SK-N-SH (cell line): ENCODE measurements around the gene ADAMTS15. TPM values are rescaled to one million over a fixed set of nuclear protein-coding genes. Genes with fewer than 3 reads are reported as not detected.

Experiments
- CTCF ChIA-PET: fragments of 300-600, 350-600 bp; formaldehyde crosslinking; extraction: SDS; loops from one replicate; lab custom pipeline; 2021; lab: Yijun Ruan, JAX
- POLR2A ChIA-PET: fragments of 350-600 bp; sonication (Branson Sonifier 250); formaldehyde crosslinking; extraction: SDS; loops from one replicate; lab custom pipeline; 2020; ENCODE audit warnings: antibody characterized with exemption, inconsistent platforms; lab: Yijun Ruan, JAX
- DNase-seq: peaks from one replicate; pipeline ENCODE4 v3.0.0; 2012
- H2AFZ ChIP-seq: fragments of 200-600 bp; sonication (generic); 2 replicates; pipeline ENCODE4 v1.8.1; 2016; ENCODE audit warnings: antibody characterized with exemption, mild to moderate bottlenecking, low read depth
- H3F3A ChIP-seq: fragments of 200-600 bp; sonication (generic); replicated peaks from 2 replicates; pipeline ENCODE3; 2016; ENCODE audit warnings: antibody characterized with exemption, mild to moderate bottlenecking; ENCODE audit not compliant: insufficient read depth
- H3K27ac ChIP-seq, 2 experiments: fragments of 200-500 bp in 1 of 2; fragments of 200-600 bp in 1 of 2; sonication (Bioruptor generic) in 1 of 2; sonication (generic), shearing (Covaris generic) in 1 of 2; 2 replicates each; pipeline versions ENCODE4 v1.5.1 to v1.6.1; 2014 to 2016; ENCODE audit warnings: low read depth in 2 of 2, inconsistent platforms in 1 of 2, low read length in 1 of 2, mild to moderate bottlenecking in 1 of 2, mixed read lengths in 1 of 2
- H3K27me3 ChIP-seq: fragments of 200-600 bp; sonication (generic), shearing (Covaris generic); 2 replicates; pipeline ENCODE4 v1.6.1; 2016; ENCODE audit warnings: mixed run types; ENCODE audit not compliant: insufficient read depth
- H3K36me3 ChIP-seq, 2 experiments: fragments of 200-500 bp in 1 of 2; fragments of 200-600 bp in 1 of 2; sonication (Bioruptor generic) in 1 of 2; sonication (generic) in 1 of 2; replicated peaks in 1 of 2; 2 replicates each; pipeline versions ENCODE3 to v1.5.1; 2014 to 2016; ENCODE audit warnings: low read length in 1 of 2, mild to moderate bottlenecking in 1 of 2; ENCODE audit not compliant: insufficient read depth in 2 of 2, control insufficient read depth in 1 of 2
- H3K4me1 ChIP-seq, 2 experiments: fragments of 200-500 bp in 1 of 2; fragments of 200-600 bp in 1 of 2; sonication (Bioruptor generic) in 1 of 2; sonication (generic), shearing (Covaris generic) in 1 of 2; 2 replicates each; pipeline versions ENCODE4 v1.5.1 to v1.6.1; 2014 to 2016; ENCODE audit warnings: low read depth in 1 of 2, low read length in 1 of 2, mixed run types in 1 of 2; ENCODE audit not compliant: insufficient read depth in 2 of 2, control insufficient read depth in 1 of 2
- H3K4me2 ChIP-seq: fragments of 200-600 bp; sonication (generic), shearing (Covaris generic); 2 replicates; pipeline ENCODE4 v1.6.1; 2017; ENCODE audit warnings: mixed run types
- H3K4me3 ChIP-seq, 2 experiments: fragments of 200-500 bp in 1 of 2; fragments of 200-600 bp in 1 of 2; sonication (Bioruptor generic) in 1 of 2; sonication (generic), shearing (Covaris generic) in 1 of 2; 2 replicates each; pipeline versions ENCODE4 v1.5.1 to v1.8.1; 2014 to 2016; ENCODE audit warnings: low read depth in 2 of 2, inconsistent platforms in 1 of 2, low read length in 1 of 2, mild to moderate bottlenecking in 1 of 2, mixed read lengths in 1 of 2, moderate library complexity in 1 of 2
- H3K79me2 ChIP-seq: fragments of 200-600 bp; sonication (generic); 2 replicates; pipeline ENCODE4 v1.8.1; 2017; ENCODE audit warnings: mild to moderate bottlenecking; ENCODE audit not compliant: insufficient read depth
- H3K9ac ChIP-seq: fragments of 200-600 bp; sonication (generic); 2 replicates; pipeline ENCODE4 v1.6.1; 2017; ENCODE audit warnings: mixed run types
- H3K9me2 ChIP-seq: fragments of 200-600 bp; sonication (generic); 2 replicates; pipeline ENCODE4 v1.6.1; 2017; ENCODE audit warnings: mixed run types
- H3K9me3 ChIP-seq: fragments of 200-600 bp; sonication (generic); 2 replicates; pipeline ENCODE4 v1.6.1; 2017; ENCODE audit warnings: mixed run types, mild to moderate bottlenecking, moderate library complexity
- H4K20me1 ChIP-seq: fragments of 200-600 bp; sonication (generic); 2 replicates; pipeline ENCODE4 v1.6.1; 2017; ENCODE audit warnings: mild to moderate bottlenecking, mixed run types; ENCODE audit not compliant: insufficient read depth
- EP300 ChIP-seq, 2 experiments: IDR thresholded peaks; 2 replicates each; pipeline versions ENCODE4 v1.4.0 to v1.6.1; 2012; ENCODE audit warnings: borderline replicate concordance in 1 of 2, low read depth in 1 of 2, low read length in 1 of 2
- EZH2phosphoT487 ChIP-seq: fragments of 200-600 bp; sonication (generic); IDR thresholded peaks from 2 replicates; pipeline ENCODE4 v1.6.1; 2017; ENCODE audit warnings: low read depth, mixed run types, mild to moderate bottlenecking, antibody characterized with exemption, moderate library complexity, borderline replicate concordance
- FOSL2 ChIP-seq: IDR thresholded peaks from 2 replicates; pipeline ENCODE4 v1.4.0; 2012; ENCODE audit warnings: low read depth, mild to moderate bottlenecking, moderate library complexity, borderline replicate concordance
- FOXJ3 ChIP-seq: sonication (generic); formaldehyde crosslinking; IDR thresholded peaks from 2 replicates; pipeline ENCODE4 v1.5.1; 2020; ENCODE audit warnings: mild to moderate bottlenecking, missing genetic modification reagents
- GABPA ChIP-seq: IDR thresholded peaks from 2 replicates; pipeline ENCODE4 v1.4.0; 2012; ENCODE audit warnings: low read depth, mild to moderate bottlenecking
- JUND ChIP-seq: IDR thresholded peaks from 2 replicates; pipeline ENCODE4 v1.4.0; 2012
- MEF2A ChIP-seq: IDR thresholded peaks from 2 replicates; pipeline ENCODE4 v1.4.0; 2012; ENCODE audit warnings: low read depth, borderline replicate concordance
- MXI1 ChIP-seq: IDR thresholded peaks from 2 replicates; pipeline ENCODE4 v1.6.1; 2012; ENCODE audit warnings: mild to moderate bottlenecking, low read depth, low read length, improper control_type of control experiment
- NFIC ChIP-seq: IDR thresholded peaks from 2 replicates; pipeline ENCODE4 v1.4.0; 2012; ENCODE audit warnings: borderline replicate concordance
- NRF1 ChIP-seq: IDR thresholded peaks from 2 replicates; pipeline ENCODE4 v1.6.1; 2012; ENCODE audit warnings: low read depth, mild to moderate bottlenecking, low read length
- POLR2AphosphoS5 ChIP-seq: IDR thresholded peaks from 2 replicates; pipeline ENCODE4 v1.6.1; 2012; ENCODE audit warnings: low read depth, low read length
- RAD21 ChIP-seq: IDR thresholded peaks from 2 replicates; pipeline ENCODE4 v1.6.1; 2012; ENCODE audit warnings: mild to moderate bottlenecking, low read length
- RCOR1 ChIP-seq: fragments of 150-350 bp; IDR thresholded peaks from 2 replicates; pipeline ENCODE4 v1.6.1; 2017; ENCODE audit warnings: antibody characterized with exemption, low read length
- RFX5 ChIP-seq: IDR thresholded peaks from 2 replicates; pipeline ENCODE4 v1.6.1; 2012; ENCODE audit warnings: mild to moderate bottlenecking, improper control_type of control experiment, low read length
- SIN3A ChIP-seq: IDR thresholded peaks from 2 replicates; pipeline ENCODE4 v1.6.1; 2012; ENCODE audit warnings: low read depth, mild to moderate bottlenecking, low read length, moderate library complexity, borderline replicate concordance
- SMC3 ChIP-seq: IDR thresholded peaks from 2 replicates; pipeline ENCODE4 v1.6.1; 2012; ENCODE audit warnings: low read depth, low read length, improper control_type of control experiment
- TAF1 ChIP-seq: IDR thresholded peaks from 2 replicates; pipeline ENCODE4 v1.6.1; 2012; ENCODE audit warnings: low read depth, mild to moderate bottlenecking, low read length, moderate library complexity, borderline replicate concordance
- TCF12 ChIP-seq: IDR thresholded peaks from 2 replicates; pipeline ENCODE4 v1.4.0; 2012
- YY1 ChIP-seq: IDR thresholded peaks from 2 replicates; pipeline ENCODE4 v1.4.0; 2012; ENCODE audit warnings: low read depth, mild to moderate bottlenecking
- WGBS: methylation state at CpG from one replicate; pipeline ENCODE4 v1.1.6; 2017; ENCODE audit warnings: low lambda C conversion rate; 5-methylcytosine and 5-hydroxymethylcytosine counted together
- polyA plus RNA-seq, 3 experiments: library from polyadenylated mRNA; depleted of rRNA; stranded (reverse); fragments of >200 nt; gene quantifications; 2 replicates each; pipeline ENCODE4 v1.2.3, GENCODE V29; 2012
- TF ChIP-seq, protein P1 (sequence below): IDR thresholded peaks from 2 replicates; pipeline ENCODE4 v1.4.0; 2012; ENCODE audit warnings: low read depth, borderline replicate concordance
- TF ChIP-seq, protein P2 (sequence below): IDR thresholded peaks from 2 replicates; pipeline ENCODE4 v1.4.0; 2012; ENCODE audit warnings: low read depth
- TF ChIP-seq, protein P3 (sequence below): IDR thresholded peaks from 2 replicates; pipeline ENCODE4; 2012
- TF ChIP-seq, protein P4 (sequence below): IDR thresholded peaks from 2 replicates; pipeline ENCODE4 v1.4.0; 2012; ENCODE audit warnings: low read depth, borderline replicate concordance

ADAMTS15 gene
- polyA plus RNA-seq, 1 of the 3 experiments (the other 2 are of a cell fraction), result 1.1 TPM

DNA sequence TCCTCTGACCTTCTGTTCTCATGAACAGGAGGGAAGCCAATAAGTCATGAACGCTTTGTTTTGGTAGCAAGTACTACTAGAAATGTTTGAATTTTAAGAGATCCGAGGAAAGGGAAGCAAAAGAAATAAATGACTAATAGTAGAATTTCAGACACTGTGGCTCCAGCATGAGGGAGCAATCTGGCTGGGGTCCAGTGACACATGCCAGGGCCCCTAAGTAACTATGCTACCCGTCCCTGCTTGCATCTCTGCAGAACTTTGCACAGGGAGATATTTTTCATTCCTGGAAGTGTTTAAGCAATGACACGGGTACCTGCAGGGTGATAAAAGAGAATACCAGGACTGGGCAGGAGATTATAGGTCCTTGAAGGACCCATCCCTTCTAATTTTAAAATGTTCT, 12.8 kb upstream of the ADAMTS15 start:
- Histone ChIP-seq H3K36me3 (no peaks in the 10 kb centered on the region), H3K4me1 (peaks cover 0 to 6% of the 10 kb centered on the region in 2 experiments; a peak in 2 of 4 replicates), H3K9ac (peak overlapping the region; percentile 77; the same call in 1 of the 2 replicates), H3K79me2 (no peaks in the 10 kb centered on the region), H3K4me3 (no peak overlapping the region), H3K27ac (peak overlapping the region in 1 of 2 experiments; percentile 68; a peak in 2 of 4 replicates), H3F3A (peaks cover 5% of the 10 kb centered on the region), H3K4me2 (0 out of 2 replicates have a peak overlapping the region, but pooled peaks have one; percentile 82), H3K27me3 (no peaks in the 10 kb centered on the region; the same call in 1 of the 2 replicates), H2AFZ (no peak overlapping the region), H3K9me3 (no peaks in the 10 kb centered on the region), H4K20me1 (no peaks in the 10 kb centered on the region), H3K9me2 (no peaks in the 10 kb centered on the region)
- ChIA-PET POLR2A (no interaction called here), CTCF (interaction anchor here (0.6 to 25.8 kb wide), 49 partner anchors 8 to 481 kb away, joined by 3 to 747 read pairs (median 5); partner anchors contain the start of gene ADAMTS15)
- no peak for DNase-seq
- WGBS, result 16% methylated on average over 4 of the region's 4 CpGs
- no peak for TF ChIP-seq MXI1
- no peak for TF ChIP-seq SIN3A
- TF ChIP-seq, protein P1, sequence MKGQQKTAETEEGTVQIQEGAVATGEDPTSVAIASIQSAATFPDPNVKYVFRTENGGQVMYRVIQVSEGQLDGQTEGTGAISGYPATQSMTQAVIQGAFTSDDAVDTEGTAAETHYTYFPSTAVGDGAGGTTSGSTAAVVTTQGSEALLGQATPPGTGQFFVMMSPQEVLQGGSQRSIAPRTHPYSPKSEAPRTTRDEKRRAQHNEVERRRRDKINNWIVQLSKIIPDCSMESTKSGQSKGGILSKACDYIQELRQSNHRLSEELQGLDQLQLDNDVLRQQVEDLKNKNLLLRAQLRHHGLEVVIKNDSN, result no peak
- TF ChIP-seq FOSL2, result peak; percentile 16; the same call in 1 of the 2 replicates
- peak; percentile 48; the same call in 1 of the 2 replicates for TF ChIP-seq TCF12
- TF ChIP-seq GABPA, result no peak
- TF ChIP-seq YY1, result no peak
- no peak for TF ChIP-seq NRF1
- TF ChIP-seq FOXJ3 (CRISPR knock-in tag), result no peak
- no peak for TF ChIP-seq RFX5
- TF ChIP-seq, protein P2, sequence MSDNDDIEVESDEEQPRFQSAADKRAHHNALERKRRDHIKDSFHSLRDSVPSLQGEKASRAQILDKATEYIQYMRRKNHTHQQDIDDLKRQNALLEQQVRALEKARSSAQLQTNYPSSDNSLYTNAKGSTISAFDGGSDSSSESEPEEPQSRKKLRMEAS, result 0 out of 2 replicates have a peak, but pooled peaks have one; percentile 21
- TF ChIP-seq EZH2phosphoT487, result no peak
- 0 out of 2 replicates have a peak, but pooled peaks have one; percentile 21 for TF ChIP-seq JUND
- TF ChIP-seq, protein P3, sequence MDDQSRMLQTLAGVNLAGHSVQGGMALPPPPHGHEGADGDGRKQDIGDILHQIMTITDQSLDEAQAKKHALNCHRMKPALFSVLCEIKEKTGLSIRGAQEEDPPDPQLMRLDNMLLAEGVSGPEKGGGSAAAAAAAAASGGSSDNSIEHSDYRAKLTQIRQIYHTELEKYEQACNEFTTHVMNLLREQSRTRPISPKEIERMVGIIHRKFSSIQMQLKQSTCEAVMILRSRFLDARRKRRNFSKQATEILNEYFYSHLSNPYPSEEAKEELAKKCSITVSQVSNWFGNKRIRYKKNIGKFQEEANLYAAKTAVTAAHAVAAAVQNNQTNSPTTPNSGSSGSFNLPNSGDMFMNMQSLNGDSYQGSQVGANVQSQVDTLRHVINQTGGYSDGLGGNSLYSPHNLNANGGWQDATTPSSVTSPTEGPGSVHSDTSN, result peak; percentile 36
- TF ChIP-seq EP300 (IDR thresholded peaks at IDR 0.05; ENCODE audit: borderline replicate concordance in 1 of 2, low read depth in 1 of 2, low read length in 1 of 2), result peak in 1 of 2 experiments; percentile 52; a peak in 1 of 4 replicates
- TF ChIP-seq TAF1, result no peak
- peak; percentile 82 for TF ChIP-seq NFIC
- TF ChIP-seq, protein P4, sequence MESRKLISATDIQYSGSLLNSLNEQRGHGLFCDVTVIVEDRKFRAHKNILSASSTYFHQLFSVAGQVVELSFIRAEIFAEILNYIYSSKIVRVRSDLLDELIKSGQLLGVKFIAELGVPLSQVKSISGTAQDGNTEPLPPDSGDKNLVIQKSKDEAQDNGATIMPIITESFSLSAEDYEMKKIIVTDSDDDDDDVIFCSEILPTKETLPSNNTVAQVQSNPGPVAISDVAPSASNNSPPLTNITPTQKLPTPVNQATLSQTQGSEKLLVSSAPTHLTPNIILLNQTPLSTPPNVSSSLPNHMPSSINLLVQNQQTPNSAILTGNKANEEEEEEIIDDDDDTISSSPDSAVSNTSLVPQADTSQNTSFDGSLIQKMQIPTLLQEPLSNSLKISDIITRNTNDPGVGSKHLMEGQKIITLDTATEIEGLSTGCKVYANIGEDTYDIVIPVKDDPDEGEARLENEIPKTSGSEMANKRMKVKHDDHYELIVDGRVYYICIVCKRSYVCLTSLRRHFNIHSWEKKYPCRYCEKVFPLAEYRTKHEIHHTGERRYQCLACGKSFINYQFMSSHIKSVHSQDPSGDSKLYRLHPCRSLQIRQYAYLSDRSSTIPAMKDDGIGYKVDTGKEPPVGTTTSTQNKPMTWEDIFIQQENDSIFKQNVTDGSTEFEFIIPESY, result no peak
- no peak for TF ChIP-seq POLR2AphosphoS5
- no peak for TF ChIP-seq RCOR1
- no peak for TF ChIP-seq MEF2A
- TF ChIP-seq SMC3, result peak; percentile 12; the same call in 1 of the 2 replicates
- TF ChIP-seq RAD21, result no peak
